C1 segment of cervical spinal cord (tissue), 14 donors: Measurements from ENCODE around the gene TJP3.

Source experiments
- DNase-seq, 14 donors: peaks; one replicate each; lab custom pipeline; 2025; lab: John Stamatoyannopoulos, UW

The TJP3 gene

DNA sequence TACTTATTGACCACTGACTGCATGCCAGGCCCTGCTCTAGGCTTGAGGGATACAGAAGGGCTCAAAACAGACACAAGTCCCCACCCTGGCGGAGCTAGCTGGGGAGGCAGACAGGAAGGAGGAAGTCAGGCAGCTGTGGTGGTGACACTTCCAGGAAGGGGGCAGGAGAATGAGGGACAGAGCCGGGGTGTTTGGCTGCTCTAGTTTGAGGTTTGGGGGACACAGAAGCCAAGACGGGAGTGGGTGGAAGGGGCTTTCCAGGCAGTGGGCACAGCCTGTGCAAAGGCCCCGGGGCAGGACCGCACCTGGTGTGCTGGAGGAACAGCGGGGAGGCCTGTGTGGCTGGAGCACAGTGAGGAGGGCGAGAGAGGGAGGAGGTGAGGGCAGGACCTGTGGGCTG is 58.3 kb downstream of the TJP3 start:
- no peak for DNase-seq

- no peak for DNase-seq
Observed at GRCh38 chr19:3767050-3767449, 58.9 kb downstream of the TJP3 start.

DNA sequence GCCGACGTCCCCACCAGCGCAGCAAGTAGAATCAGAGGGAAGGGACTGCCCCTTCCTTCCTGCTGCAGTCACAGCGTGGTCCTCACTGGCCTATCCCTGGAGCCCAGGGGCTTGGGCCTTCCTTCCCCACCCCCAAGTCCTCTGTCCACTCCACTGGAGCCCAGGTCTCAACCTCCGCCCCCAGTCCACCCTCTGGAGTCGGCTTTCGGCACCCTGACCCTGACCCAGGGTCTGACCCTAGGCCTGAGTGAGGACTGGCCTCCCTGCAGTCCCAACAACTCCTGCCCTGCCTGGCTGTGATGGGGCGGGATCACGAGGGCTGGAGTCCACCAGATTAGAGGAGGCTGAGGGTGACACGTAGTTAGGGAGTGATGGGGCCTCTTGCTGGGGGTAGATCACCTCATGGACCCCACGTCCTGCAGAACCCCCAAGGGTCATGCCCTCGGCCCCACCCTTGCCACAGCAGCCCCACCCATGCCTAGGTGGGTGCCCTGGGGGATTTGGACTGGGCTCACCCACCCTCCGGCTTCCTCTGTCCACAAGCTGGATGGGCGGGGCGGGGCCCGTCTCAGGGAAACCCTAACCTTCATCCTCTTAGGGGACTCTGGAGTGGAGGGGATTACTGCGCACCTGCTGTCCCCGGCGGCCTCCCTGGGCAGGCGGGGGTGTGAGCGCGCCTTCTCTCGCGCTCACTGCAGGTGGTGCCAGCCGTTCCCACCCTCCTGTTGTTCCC is 60.0 kb downstream of the TJP3 start:
- no peak for DNase-seq

GRCh38 chr19:3768748-3769099 is 60.5 kb downstream of the TJP3 start:
- no peak for DNase-seq

GRCh38 chr19:3769494-3769893 is 61.3 kb downstream of the TJP3 start:
- DNase-seq, result no peak

DNA sequence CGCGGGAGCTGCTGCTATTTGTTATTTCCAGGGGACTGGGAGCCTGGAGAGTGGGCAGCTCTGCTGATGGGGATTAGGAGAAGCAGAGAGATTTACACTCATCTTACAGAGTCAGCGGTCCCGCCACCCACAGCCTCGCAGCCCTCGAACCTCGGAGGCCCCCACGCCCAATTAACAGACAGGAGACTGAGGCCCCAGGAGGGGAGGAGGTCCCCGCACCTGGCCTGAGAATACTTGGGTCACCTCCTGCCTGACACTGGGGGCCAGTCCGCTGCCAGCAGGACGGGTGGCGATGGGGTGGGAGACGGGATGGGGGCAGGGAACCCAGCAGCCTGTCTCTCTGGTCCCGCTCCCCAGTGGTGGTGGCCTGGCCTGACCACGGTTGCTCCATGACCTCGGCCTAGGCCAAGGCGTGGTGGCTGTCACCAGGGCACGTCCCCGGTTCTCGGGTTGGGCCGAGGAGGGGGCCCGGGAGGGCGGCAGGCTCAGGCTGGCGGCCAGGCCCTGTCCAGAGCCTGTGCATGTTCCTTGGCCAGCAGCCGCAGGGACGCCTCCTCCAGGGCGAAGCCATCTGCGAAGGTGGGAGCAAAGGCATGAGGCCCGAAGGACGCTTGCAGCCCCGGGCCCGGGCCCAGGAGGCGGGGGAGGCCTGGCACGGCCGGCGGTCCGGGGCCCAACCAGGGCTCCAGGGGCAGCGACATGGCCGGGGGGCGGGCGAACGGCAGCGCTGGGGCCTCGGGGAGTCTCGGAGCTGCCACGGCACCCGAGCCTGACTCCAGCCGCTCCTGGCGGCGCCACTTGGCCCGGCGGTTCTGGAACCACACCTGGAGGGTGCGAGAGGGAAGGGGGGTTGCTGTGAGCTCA is 62.2 kb downstream of the TJP3 start:
- no peak for DNase-seq

DNA sequence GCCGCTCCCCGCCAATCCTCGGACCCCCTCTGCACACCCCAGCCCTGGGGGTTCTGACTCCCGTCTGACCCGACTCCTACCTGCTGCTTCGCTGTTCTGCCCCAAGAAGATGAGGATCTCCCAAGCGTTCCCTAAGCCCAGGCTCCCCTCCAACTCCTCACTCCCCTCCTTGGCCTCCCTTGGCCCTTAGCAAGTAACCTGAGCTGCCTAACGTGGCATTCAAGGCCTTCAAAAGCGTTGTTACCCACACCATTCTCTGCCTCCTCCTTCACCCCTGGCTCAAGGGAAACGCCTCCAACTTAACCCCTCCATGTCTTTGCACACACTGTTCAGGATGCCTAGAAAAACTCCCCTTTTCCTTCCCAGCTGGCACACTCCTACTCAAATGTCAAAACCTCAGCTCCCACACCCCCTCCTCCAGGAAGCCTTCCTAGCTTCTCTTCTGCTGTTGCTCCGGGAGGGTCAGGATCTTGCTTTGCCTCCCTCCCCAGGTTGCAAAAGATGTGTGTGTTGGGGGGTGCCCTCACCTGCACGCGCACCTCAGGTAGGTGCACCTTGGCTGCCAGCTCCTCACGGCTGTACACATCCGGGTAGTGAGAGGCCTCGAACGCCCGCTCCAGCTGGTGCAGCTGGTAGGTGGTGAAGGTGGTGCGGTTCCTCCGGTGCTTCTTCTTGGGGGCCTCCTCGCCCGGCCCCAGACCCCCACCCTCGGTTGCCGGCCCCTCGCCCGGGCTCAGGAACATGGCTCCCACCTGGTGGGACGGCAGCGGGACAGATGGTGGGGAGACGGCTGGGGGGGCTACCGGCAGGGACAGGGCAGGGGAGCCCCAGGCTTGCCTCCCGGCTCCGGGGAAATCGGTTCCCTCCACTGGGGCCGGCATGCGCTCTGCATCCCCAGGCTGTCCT is 63.1 kb downstream of the TJP3 start:
- DNase-seq, result no peak

- DNase-seq, result no peak
Observed at GRCh38 chr19:3771906-3772455, 63.8 kb downstream of the TJP3 start, which contains the start of gene RAX2. TSS of gene RAX2 (minus strand) at chr19:3772228. CDS start at chr19:3771742, 486 bp downstream.

DNA sequence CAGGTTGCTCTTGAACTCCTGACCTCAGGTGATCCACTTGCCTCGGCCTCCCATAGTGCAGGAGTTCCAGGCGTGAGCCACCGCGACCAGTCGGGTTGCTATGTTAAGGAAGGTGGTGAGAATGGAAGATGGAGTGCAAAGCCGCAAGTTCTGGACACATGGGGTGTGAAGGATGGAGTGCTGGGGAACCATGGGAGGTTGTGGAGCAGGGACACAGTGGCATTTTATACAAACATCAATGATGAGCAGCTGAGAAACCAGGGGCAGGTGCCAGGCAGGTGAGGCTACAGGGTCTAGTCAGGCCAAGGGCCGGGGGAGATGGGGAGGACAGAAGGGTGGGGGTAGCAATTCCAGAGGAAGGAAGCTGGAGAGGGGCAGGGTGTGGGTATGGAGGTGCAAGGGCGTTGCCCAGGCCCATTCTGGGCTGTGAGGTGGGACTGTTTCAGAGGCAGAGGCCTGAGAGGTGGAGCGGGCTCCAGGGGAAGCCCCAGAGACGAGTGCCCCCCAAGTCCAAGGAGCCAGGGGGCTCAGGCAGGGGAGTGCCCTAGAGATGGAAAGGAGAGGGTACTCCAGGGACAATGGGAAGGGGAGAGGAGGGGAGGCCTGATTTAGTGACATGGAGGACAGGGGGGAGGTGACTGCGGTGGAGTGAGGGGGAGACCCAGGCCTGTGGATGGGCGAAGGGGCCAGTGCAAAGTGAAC is 65.8 kb downstream of the TJP3 start:
- no peak for DNase-seq

GRCh38 chr19:3774621-3775373 is 66.6 kb downstream of the TJP3 start:
- no peak for DNase-seq

- no peak for DNase-seq
Observed at GRCh38 chr19:3775374-3775711, 67.2 kb downstream of the TJP3 start.

DNA sequence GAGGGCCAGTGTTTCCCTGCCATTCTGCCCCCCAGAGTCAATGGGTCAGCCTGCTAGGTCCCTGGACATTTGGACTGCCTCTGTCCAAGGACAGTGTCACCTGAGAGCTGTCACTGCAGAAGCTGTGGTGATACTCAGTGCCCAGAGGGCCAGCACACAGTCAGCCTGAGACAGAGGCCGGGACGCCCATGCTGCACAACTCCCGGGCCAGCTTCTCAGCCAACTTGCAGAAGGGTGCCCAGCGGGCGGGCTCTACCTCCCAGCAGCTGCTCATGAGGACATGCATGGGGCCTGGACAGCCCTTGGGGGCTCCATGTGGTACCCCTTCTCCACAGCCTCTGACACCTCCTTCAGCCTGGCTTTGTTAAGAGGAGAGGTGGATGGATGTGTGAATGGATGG is 67.6 kb downstream of the TJP3 start:
- no peak for DNase-seq

DNA sequence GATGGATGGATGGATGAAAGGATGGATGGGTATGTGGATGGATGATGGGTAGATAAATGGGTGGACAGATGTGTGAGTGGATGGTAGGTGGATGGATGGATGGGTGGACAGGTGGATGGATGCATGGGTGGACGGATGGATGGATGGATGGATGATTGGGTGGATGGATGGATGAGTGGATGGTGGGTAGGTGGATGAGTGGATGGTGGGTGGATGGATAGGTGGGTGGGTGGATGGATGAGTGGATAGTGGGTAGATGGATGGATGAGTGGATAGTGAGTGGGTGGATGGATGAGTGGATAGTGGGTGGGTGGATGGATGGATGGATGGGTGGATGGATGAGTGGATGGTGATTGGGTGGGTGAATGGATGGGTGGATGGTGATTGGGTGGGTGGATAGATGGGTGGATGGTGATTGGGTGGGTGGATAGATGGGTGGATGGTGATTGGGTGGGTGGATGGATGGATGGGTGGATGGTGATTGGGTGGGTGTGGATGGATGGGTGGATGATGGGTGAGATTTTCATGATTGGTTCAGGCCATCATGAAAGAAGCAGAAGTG is 68.4 kb downstream of the TJP3 start:
- no peak for DNase-seq

DNA sequence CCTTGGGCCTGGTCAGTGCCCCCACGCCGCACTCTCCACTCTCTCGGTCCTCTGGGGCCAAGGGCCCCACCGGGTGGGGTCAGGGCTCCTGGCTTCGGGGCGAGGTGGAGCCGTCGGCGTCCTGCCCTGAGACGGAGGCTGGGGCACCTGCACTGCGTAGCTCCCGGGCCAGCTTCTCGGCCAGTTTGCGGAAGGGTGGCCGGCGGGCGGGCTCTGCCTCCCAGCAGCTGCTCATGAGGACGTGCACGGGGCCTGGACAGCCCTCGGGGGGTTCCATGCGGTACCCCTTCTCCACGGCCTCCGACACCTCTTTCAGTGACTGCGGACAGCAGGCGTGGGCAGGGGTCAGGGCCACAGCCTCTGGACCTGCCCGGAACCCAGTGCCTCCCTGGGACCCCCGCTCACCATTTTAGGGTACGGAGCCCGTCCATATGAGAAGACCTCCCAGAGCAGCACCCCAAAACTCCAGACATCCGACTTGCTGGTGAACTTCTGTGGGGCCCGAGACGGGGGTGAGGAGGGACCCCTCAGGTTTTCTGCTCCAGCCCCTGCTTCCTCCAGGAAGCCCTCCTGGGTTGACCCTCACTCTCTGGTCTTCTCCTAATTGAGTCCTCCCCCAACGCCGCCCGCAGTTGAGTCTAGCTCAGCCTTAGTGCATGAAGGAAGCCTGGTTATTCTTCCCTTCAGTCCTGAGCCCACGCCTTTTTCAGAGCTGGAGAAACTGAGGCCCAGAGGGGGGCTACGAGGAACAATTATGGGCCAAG is 70.1 kb downstream of the TJP3 start:
- no peak for DNase-seq

DNA sequence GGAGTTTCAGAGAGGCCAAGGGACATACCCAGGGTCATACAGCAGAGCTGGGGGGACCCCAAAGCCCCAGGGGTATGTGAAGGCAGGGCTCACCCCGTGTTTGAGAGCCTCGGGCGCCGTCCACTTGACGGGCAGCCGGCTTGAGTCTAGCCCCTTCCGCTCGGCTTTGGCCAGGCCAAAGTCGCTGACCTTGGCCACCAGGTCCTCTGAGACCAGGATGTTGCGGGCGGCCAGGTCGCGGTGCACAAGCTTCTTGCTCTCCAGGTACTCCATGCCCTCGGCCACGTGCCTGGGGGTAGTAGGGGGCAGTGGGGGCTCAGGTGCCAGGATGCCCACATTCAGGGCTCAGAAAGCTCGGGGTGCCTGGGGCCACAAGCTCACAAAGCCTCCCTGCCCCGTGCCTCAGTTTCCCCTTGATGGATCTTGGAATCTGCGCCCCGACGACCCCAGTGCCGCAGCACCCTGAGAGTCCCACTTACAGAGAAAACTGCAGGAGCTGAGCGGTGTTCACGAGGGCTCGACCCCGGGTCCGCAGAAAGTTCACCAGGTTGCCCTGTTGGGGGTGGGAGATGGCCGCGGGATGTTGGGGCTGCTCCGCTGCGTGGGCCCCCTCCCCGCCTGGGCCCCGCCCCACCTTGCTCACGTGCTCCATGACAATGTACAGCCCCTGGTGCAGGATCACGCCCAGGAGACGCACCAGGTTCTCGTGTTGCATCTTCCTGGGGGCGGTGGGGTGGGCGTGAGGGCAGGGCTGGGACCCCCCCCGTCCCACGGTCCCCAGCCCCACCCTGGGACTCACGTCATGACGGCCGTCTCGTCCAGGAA is 70.9 kb downstream of the TJP3 start:
- no peak for DNase-seq

- DNase-seq, result no peak
Observed at GRCh38 chr19:3780786-3781304, 72.7 kb downstream of the TJP3 start.

- no peak for DNase-seq
Observed at GRCh38 chr19:3781603-3782002, 73.4 kb downstream of the TJP3 start.

- no peak for DNase-seq
Observed at GRCh38 chr19:3782330-3782729, 74.1 kb downstream of the TJP3 start.
